ENCODE results near the gene SOX11. TPM values are rescaled to one million over a fixed set of nuclear protein-coding genes. Genes with fewer than 3 reads are reported as not detected.
A peak's percentile ranks its signal among the peaks of the same experiment; 100 is the strongest.

Gene SOX11
- total RNA-seq, 1 experiment from 2014 or later: 11.2 TPM

GRCh38 chr2:5723791-5724735, 31.9 kb downstream of the SOX11 start:
- DNase-seq (ENCODE audit: low read depth): no peak

- no peak for DNase-seq (ENCODE audit: low read depth)
Measured at GRCh38 chr2:5725072-5725471, 32.9 kb downstream of the SOX11 start.

- peak; percentile 61 for DNase-seq (ENCODE audit: low read depth)
Measured at GRCh38 chr2:5725794-5726463, 33.7 kb downstream of the SOX11 start.

- no peak for DNase-seq (ENCODE audit: low read depth)
Measured at GRCh38 chr2:5727235-5727634, 35.1 kb downstream of the SOX11 start.

GRCh38 chr2:5729416-5729815, 37.2 kb downstream of the SOX11 start:
- DNase-seq (ENCODE audit: low read depth): no peak

- no peak for DNase-seq (ENCODE audit: low read depth)
Measured at GRCh38 chr2:5730386-5730785, 38.2 kb downstream of the SOX11 start.

- no peak for DNase-seq (ENCODE audit: low read depth)
Measured at GRCh38 chr2:5734859-5735520, 42.8 kb downstream of the SOX11 start.

- DNase-seq (ENCODE audit: low read depth): no peak
Measured at GRCh38 chr2:5735521-5735861, 43.3 kb downstream of the SOX11 start.

- no peak for DNase-seq (ENCODE audit: low read depth)
Measured at GRCh38 chr2:5736050-5736449, 43.9 kb downstream of the SOX11 start.

GRCh38 chr2:5736886-5737285, 44.7 kb downstream of the SOX11 start:
- no peak for DNase-seq (ENCODE audit: low read depth)

GRCh38 chr2:5740053-5740452, 47.9 kb downstream of the SOX11 start:
- DNase-seq (ENCODE audit: low read depth): no peak

GRCh38 chr2:5740817-5741216, 48.6 kb downstream of the SOX11 start:
- DNase-seq (ENCODE audit: low read depth): no peak

GRCh38 chr2:5741242-5741641, 49.1 kb downstream of the SOX11 start:
- DNase-seq (ENCODE audit: low read depth): no peak

GRCh38 chr2:5742126-5742525, 49.9 kb downstream of the SOX11 start:
- no peak for DNase-seq (ENCODE audit: low read depth)

GRCh38 chr2:5748391-5748790, 56.2 kb downstream of the SOX11 start:
- DNase-seq (ENCODE audit: low read depth): no peak

GRCh38 chr2:5748946-5749345, 56.8 kb downstream of the SOX11 start:
- DNase-seq (ENCODE audit: low read depth): no peak

- no peak for DNase-seq (ENCODE audit: low read depth)
Measured at GRCh38 chr2:5749347-5749746, 57.2 kb downstream of the SOX11 start.

Data from Daoy (cell line).